HG03025 (cell line): ENCODE results near the gene PRKCE.
A peak's percentile ranks its signal among the peaks of the same experiment; 100 is the strongest.
"Not testable (repeated sequence)": the region's sequence is repeated elsewhere in the genome, so short reads cannot be mapped to it uniquely, and the experiment has no call there.

ENCODE experiments used
- ATAC-seq: cut with Tn5 transposase; IDR thresholded peaks from one replicate; pipeline ENCODE4 v1.9.1; 2021; ENCODE audit warnings: mild to moderate bottlenecking, moderate library complexity; ENCODE audit not compliant: unreplicated experiment, low FRiP score

PRKCE gene

GRCh38 chr2:45852450-45853150 lies 201.1 kb downstream of the PRKCE start:
- peak; percentile 64 for ATAC-seq

GRCh38 chr2:45855374-45855773 lies 203.9 kb downstream of the PRKCE start:
- no peak for ATAC-seq

GRCh38 chr2:45856391-45857274 lies 205.2 kb downstream of the PRKCE start:
- ATAC-seq = no peak

- ATAC-seq = no peak
These were observed 205.8 kb downstream of the PRKCE start for GRCh38 chr2:45857275-45857609.

GRCh38 chr2:45857867-45858520 lies 206.5 kb downstream of the PRKCE start:
- ATAC-seq = no peak

GRCh38 chr2:45858872-45859271 lies 207.4 kb downstream of the PRKCE start:
- not testable (repeated sequence) for ATAC-seq

GRCh38 chr2:45859682-45860081 lies 208.2 kb downstream of the PRKCE start:
- ATAC-seq = no peak

GRCh38 chr2:45860136-45861121 lies 209.0 kb downstream of the PRKCE start:
- no peak for ATAC-seq

- ATAC-seq = no peak
These were observed 211.4 kb downstream of the PRKCE start for GRCh38 chr2:45862843-45863242.

- ATAC-seq = no peak
These were observed 212.6 kb downstream of the PRKCE start for GRCh38 chr2:45864121-45864520.

- no peak for ATAC-seq
These were observed 215.9 kb downstream of the PRKCE start for GRCh38 chr2:45867349-45867748.

GRCh38 chr2:45867800-45868199 lies 216.3 kb downstream of the PRKCE start:
- no peak for ATAC-seq

GRCh38 chr2:45869165-45869501 lies 217.7 kb downstream of the PRKCE start:
- no peak for ATAC-seq

GRCh38 chr2:45871025-45871424 lies 219.6 kb downstream of the PRKCE start:
- ATAC-seq = no peak

GRCh38 chr2:45871541-45871940 lies 220.1 kb downstream of the PRKCE start:
- no peak for ATAC-seq

GRCh38 chr2:45872211-45872610 lies 220.7 kb downstream of the PRKCE start:
- no peak for ATAC-seq

GRCh38 chr2:45874344-45874743 lies 222.9 kb downstream of the PRKCE start:
- ATAC-seq = no peak

GRCh38 chr2:45876611-45877010 lies 225.1 kb downstream of the PRKCE start:
- ATAC-seq = no peak

GRCh38 chr2:45879406-45879805 lies 227.9 kb downstream of the PRKCE start:
- ATAC-seq = no peak

GRCh38 chr2:45879936-45880335 lies 228.5 kb downstream of the PRKCE start:
- ATAC-seq = no peak
